ENCODE results near the gene SDHC.
"Not testable (repeated sequence)": the region's sequence is repeated elsewhere in the genome, so short reads cannot be mapped to it uniquely, and the experiment has no call there.

The SDHC gene

DNA sequence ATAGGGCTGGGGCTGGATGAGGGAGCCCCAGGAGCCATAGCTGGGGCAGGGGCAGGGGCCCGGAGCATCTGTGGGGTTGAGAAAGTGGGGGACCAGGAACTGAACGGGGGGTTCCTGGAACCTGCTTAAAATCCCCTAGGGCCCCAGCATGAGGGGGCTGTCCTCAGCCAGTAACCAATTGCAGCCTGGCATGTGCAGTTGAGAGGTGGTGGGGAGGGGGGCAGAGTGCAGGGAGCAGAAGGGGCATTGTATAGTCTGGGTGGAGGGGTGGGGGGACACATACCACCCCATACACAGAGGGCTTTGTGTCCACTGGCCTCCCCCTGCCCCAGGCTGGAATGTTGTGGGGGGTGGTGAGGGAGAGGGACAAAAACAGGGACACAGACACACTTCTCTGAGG is 4.3 kb upstream of the SDHC start, which contains the start of gene MPZ:
MPZ (minus strand) TSS at position 101 of the 400 bp plus-strand sequence; CDS start at position 38, 63 bp downstream.
- no peak for DNase-seq (ENCODE audit: low read depth in 4 of 4, low spot score in 1 of 4)

DNA sequence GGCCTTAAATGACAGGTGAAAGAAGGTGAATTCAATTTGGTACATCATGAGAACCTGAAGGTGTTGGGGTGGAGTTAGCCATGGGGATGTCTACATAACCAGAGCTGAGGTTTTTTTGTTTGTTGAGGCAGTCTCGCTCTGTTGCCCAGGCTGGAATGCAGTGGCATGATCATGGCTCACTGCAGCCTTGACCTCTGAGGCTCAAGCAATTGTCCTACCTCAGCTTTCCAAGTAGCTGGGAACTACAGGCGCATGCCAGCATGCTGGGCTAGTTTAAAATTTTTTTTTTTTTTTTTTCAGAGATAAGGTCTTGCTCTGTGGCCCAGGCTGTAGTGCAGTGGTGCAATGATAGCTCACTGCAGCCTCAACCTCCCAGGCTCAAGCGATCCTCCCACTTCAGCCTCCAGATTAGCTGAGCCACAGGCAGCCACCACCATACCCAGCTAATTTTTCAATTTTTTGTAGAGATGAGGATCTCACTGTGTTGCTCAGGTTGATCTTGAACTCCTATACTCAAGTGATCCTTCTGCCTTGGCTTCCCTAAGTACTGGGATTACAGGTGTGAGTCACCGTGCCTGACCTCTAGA is 2.5 kb upstream of the SDHC start:
- no peak for DNase-seq (ENCODE audit: low read depth in 4 of 4, low spot score in 1 of 4)

DNA sequence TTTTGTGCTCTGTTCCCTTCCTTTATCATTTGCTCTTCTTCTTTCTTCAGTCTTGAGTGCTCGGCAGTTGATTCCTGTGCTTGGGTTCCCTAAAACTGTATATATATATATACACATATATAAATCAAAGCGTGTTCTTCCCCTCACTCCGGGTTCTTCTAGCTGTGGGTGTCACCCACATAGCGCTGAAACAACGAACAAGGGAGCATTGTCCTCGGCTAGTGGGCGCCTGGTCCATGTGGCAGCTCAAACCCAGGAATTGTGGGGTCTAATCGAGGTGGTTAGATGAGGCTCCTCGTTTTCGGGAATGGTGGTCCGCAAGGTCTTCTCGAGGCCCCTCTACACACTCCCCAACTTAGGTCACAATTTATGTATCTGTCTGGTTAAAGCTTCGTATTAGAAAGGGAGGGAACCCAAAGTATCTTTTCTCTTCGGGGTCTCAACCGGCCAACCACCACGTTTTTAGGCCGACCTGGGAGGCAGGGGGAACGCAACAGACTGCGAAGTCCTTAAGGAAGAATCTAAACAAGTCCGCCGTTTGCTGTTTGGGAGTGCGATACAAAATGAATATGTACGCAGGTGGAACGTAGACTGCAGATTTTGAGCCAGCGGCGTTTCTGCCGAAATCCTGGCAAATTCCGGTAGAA is 504 bp upstream of the SDHC start:
- no peak for DNase-seq (ENCODE audit: low read depth in 4 of 4, low spot score in 1 of 4)

GRCh38 chr1:161315841-161316674 is 1.9 kb downstream of the SDHC start:
- not testable (repeated sequence) for DNase-seq (ENCODE audit: low read depth in 4 of 4, low spot score in 1 of 4)

DNA sequence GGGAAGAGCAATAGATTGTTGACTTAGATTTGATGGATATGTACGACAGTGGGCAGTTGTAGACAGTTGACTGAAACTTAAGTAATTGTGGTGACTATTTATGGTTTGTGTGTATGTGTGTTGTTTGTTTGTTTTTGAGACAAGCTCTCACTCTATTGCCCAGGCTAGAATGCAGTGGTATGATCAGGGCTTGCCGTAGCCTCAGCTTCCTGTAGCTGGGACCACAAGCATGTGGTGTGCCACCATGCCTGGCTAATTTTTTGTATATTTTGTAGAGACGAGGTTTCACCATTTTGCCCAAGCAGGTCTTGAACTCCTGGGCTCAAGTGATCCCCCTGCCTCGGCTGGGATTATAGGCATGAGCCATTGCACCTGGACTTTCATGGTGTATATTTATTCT is 9.8 kb downstream of the SDHC start:
- no peak for DNase-seq (ENCODE audit: low read depth in 4 of 4, low spot score in 1 of 4)

- no peak for DNase-seq (ENCODE audit: low read depth in 4 of 4, low spot score in 1 of 4)
These were observed 16.2 kb downstream of the SDHC start for GRCh38 chr1:161330346-161330745.

DNA sequence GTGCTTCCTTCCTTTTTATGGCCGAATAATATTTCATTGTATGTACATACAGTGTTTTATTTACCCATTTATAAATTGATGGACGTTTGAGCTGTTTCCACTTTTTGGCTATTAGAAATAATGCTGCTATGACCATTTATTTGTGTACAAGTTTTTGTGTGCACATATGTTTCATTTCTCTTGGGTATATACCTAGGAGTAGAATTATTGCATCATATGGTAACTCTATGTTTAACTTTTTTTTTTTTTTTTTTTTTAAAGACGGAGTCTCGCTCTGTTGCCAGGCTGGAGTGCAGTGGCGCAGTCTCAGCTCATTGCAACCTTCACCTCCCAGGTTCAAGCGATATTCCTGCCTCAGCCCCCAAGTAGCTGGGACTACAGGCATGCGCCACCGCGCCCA is 19.0 kb downstream of the SDHC start:
- no peak for DNase-seq (ENCODE audit: low read depth in 4 of 4, low spot score in 1 of 4)

GRCh38 chr1:161335796-161336195 is 21.6 kb downstream of the SDHC start:
- no peak for DNase-seq (ENCODE audit: low read depth in 4 of 4, low spot score in 1 of 4)

- no peak for DNase-seq (ENCODE audit: low read depth in 4 of 4, low spot score in 1 of 4)
These were observed 28.0 kb downstream of the SDHC start for GRCh38 chr1:161342177-161342576.

DNA sequence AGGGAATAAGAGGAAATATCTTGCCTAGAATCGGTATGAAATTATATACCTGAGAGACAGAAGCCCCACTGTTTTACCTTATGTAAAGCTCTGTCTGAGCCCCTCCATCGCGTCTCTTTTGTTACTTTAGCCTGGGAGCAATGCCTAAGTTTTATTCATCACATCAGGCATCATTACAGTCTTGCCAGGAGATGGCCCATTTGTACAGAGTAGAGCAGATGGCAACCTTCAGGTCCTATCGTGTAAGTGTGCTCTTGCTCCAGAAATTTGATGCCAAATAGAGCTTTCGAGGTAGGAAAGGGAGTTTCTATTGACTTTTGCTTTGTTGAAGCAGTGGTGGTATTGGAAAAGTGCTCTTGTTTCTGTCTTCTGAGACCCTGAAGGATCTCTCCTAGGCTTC is 28.6 kb downstream of the SDHC start:
- no peak for DNase-seq (ENCODE audit: low read depth in 4 of 4, low spot score in 1 of 4)

GRCh38 chr1:161350671-161351070 is 36.5 kb downstream of the SDHC start:
- no peak for DNase-seq (ENCODE audit: low read depth in 4 of 4, low spot score in 1 of 4)

DNA sequence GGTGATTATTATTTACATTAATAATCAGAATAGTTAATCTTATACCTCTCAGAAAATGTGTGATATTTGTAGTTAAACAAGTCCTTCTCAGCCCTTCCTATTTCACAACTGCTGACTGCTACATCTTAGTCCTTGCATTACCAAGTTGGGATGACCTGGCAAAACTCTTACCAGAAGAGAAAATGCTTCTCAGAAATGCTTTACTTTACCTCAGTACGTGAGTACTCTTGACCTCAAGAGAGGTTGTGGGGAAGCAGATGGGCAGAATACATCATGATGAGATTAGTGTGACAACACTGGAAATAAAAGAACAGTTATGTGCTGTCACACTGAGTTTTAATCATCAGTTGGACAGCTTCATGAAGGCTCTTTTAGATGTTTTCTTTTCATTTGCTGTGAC is 37.3 kb downstream of the SDHC start:
- DNase-seq (ENCODE audit: low read depth in 4 of 4, low spot score in 1 of 4) = no peak

- no peak for DNase-seq (ENCODE audit: low read depth in 4 of 4, low spot score in 1 of 4)
These were observed 42.9 kb downstream of the SDHC start for GRCh38 chr1:161357073-161357472.

DNA sequence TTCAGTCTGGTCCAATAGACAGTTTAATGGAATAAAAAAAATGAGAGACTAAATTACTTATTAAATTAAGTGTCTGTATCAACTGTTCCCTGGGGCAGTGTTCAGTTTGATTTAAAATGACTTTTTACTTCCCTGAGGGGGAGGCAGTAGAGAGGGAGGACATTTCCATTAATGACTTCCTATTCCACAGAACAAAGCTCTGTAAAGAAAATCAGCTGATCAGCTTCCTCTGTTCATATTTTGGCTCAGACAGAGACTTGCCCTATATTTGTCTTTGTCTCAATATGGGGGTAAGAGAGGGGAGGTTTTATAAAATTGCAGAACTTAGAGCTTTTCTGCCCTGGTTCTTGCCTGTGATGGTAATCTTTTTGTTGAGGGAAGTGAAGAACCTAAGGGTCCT is 45.1 kb downstream of the SDHC start:
- no peak for DNase-seq (ENCODE audit: low read depth in 4 of 4, low spot score in 1 of 4)

GRCh38 chr1:161364332-161364731 is 50.2 kb downstream of the SDHC start:
- DNase-seq (ENCODE audit: low read depth in 4 of 4, low spot score in 1 of 4) = no peak

DNA sequence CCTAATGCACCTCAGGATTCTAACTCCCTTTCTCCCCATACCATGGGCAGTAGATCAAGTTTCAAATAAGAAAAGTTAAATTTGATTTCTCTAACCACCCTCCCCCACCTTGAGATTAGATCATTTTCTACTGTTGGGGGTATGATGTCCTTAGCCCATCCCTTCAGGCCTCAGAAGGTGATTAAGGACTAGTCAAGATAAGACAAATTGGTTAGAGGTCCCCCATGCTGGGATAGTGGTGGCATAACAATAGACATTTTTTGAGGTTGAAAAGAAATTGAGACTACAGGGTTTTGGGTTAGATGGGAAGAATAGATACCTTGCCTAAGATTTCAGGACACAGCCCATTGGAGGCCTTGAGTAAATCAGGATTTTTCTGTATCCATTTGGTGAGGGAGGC is 51.0 kb downstream of the SDHC start:
- no peak for DNase-seq (ENCODE audit: low read depth in 4 of 4, low spot score in 1 of 4)

- DNase-seq (ENCODE audit: low read depth in 4 of 4, low spot score in 1 of 4) = peak in 1 of 4 experiments; percentile 16
These were observed 53.7 kb downstream of the SDHC start, which contains the start of gene CFAP126 for GRCh38 chr1:161367684-161368400. TSS of gene CFAP126 (minus strand) at chr1:161367876. CDS start at chr1:161367868, 8 bp downstream.

GRCh38 chr1:161373442-161373841 is 59.3 kb downstream of the SDHC start:
- no peak for DNase-seq (ENCODE audit: low read depth in 4 of 4, low spot score in 1 of 4)

DNA sequence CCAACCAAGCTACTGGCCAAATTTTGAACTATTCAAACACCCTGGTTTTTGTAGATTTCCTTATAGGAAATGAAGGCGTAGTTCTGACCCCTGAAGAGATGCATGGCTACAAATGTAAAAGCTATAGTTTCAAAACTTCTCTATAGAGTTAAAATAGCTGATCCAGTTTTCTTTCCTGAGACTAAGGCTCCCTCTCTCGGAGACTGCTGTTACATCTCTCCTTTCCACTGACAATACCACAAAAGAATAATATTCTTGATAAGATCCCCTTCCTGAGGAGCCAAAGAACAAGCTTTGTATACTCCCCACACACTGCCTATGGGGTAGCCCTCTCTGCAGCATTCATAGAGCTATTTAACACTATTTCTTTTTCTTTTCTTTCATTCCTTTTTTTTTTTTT is 60.2 kb downstream of the SDHC start:
- DNase-seq (ENCODE audit: low read depth in 4 of 4, low spot score in 1 of 4) = no peak

- DNase-seq (ENCODE audit: low read depth in 4 of 4, low spot score in 1 of 4) = no peak
These were observed 63.8 kb downstream of the SDHC start for GRCh38 chr1:161378014-161378413.

- DNase-seq (ENCODE audit: low read depth in 4 of 4, low spot score in 1 of 4) = no peak
These were observed 64.9 kb downstream of the SDHC start for GRCh38 chr1:161379071-161379470.

Measured in stimulated activated CD4-positive, alpha-beta T cell treated with anti-CD3 and anti-CD28 coated beads, Interleukin-1b, Interleukin-23, amount 100 ng/mL, for 24 hours (primary cell).